Left ventricle myocardium inferior (tissue), 1 donor: Measurements from ENCODE around the gene OR2W3. TPM values are rescaled to one million over a fixed set of nuclear protein-coding genes. Genes with fewer than 3 reads are reported as not detected.

Experiments used
- DNase-seq: peaks from one replicate; pipeline ENCODE4 v3.0.0-alpha.2; 2020
- H3K27ac ChIP-seq: fragments of 200-600 bp; replicated peaks from 2 replicates; pipeline ENCODE4 v1.8.0; 2021
- H3K27me3 ChIP-seq: fragments of 200-600 bp; 2 replicates; pipeline ENCODE4 v1.8.0; 2021; ENCODE audit warnings: low read depth
- H3K36me3 ChIP-seq: fragments of 200-600 bp; 2 replicates; pipeline ENCODE4 v1.8.0; 2021
- H3K4me1 ChIP-seq: fragments of 200-600 bp; 2 replicates; pipeline ENCODE4 v1.8.0; 2021
- H3K4me3 ChIP-seq: fragments of 200-600 bp; 2 replicates; pipeline ENCODE4 v1.8.0; 2021; ENCODE audit warnings: mild to moderate bottlenecking, moderate library complexity
- H3K9me3 ChIP-seq: fragments of 200-600 bp; replicated peaks from 2 replicates; pipeline ENCODE4 v1.8.0; 2021
- intact Hi-C: fragments of 100-400 bp; cut with micrococcal nuclease; formaldehyde crosslinking; loops from one replicate; pipeline ENCODE4 v1.11.0; 2022
- total RNA-seq: library from RNA; stranded (reverse); fragmentation: NEBNext Ultra II Directional; extraction: Animal tissue kit (Norgen Biotek cat#: 25700); gene quantifications from one replicate; pipeline ENCODE4 v1.2.1, GENCODE V29; 2021
- TF ChIP-seq, protein P1 (sequence below): fragments of 200-600 bp; IDR thresholded peaks from 2 replicates; pipeline ENCODE4 v1.8.0; 2021; ENCODE audit warnings: antibody characterized with exemption, mild to moderate bottlenecking, borderline replicate concordance
- donor health status: DM: no; HTN: yes; CAD: no; lungs with severe emphysema.

The OR2W3 gene
- total RNA-seq, 1 donor from 2014 or later, result not detected

GRCh38 chr1:247919952-247920351 lies 24.6 kb downstream of the OR2W3 start, which contains the start of gene OR2T8:
TSS of gene OR2T8 (plus strand) at chr1:247920252. CDS start at chr1:247921018, 766 bp downstream.
- intact Hi-C loops, result no loop called here
- Histone ChIP-seq H3K4me3 (no peak within 1 kb of the TSS), H3K9me3 (no peaks in the 10 kb centered on the region), H3K27ac (no peak within 1 kb of the TSS), H3K36me3 (no peaks in the 10 kb centered on the region), H3K27me3 (peaks cover 3% of the 10 kb centered on the region), H3K4me1 (no peaks in the 10 kb centered on the region)
- no peak for DNase-seq
- TF ChIP-seq, protein P1, sequence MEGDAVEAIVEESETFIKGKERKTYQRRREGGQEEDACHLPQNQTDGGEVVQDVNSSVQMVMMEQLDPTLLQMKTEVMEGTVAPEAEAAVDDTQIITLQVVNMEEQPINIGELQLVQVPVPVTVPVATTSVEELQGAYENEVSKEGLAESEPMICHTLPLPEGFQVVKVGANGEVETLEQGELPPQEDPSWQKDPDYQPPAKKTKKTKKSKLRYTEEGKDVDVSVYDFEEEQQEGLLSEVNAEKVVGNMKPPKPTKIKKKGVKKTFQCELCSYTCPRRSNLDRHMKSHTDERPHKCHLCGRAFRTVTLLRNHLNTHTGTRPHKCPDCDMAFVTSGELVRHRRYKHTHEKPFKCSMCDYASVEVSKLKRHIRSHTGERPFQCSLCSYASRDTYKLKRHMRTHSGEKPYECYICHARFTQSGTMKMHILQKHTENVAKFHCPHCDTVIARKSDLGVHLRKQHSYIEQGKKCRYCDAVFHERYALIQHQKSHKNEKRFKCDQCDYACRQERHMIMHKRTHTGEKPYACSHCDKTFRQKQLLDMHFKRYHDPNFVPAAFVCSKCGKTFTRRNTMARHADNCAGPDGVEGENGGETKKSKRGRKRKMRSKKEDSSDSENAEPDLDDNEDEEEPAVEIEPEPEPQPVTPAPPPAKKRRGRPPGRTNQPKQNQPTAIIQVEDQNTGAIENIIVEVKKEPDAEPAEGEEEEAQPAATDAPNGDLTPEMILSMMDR, result no peak

GRCh38 chr1:247923941-247924340 lies 28.6 kb downstream of the OR2W3 start:
- Histone ChIP-seq H3K4me3 (no peak overlapping the region), H3K27me3 (no peaks in the 10 kb centered on the region), H3K4me1 (no peaks in the 10 kb centered on the region), H3K36me3 (no peaks in the 10 kb centered on the region), H3K27ac (no peak overlapping the region), H3K9me3 (no peaks in the 10 kb centered on the region)
- no peak for DNase-seq
- intact Hi-C loops, result no loop called here
- TF ChIP-seq, protein P1, result no peak

GRCh38 chr1:247924868-247925267 lies 29.5 kb downstream of the OR2W3 start, which contains the start of gene OR2AJ1:
TSS of gene OR2AJ1 (plus strand) at chr1:247924889. CDS start at chr1:247933769, 8,880 bp downstream.
- H3K9me3 ChIP-seq, result no peaks in the 10 kb centered on the region
- TF ChIP-seq, protein P1, result no peak

GRCh38 chr1:247933989-247934388 lies 38.6 kb downstream of the OR2W3 start:
- no peak for DNase-seq
- no peaks in the 10 kb centered on the region for H3K4me1 ChIP-seq
- intact Hi-C loops, result no loop called here
- TF ChIP-seq, protein P1, result no peak
- no peaks in the 10 kb centered on the region for H3K36me3 ChIP-seq
- H3K27me3 ChIP-seq, result peaks cover 19% of the 10 kb centered on the region
- no peak overlapping the region for H3K4me3 ChIP-seq
- no peak overlapping the region for H3K27ac ChIP-seq
- H3K9me3 ChIP-seq, result peaks cover 15% of the 10 kb centered on the region

More at GRCh38 chr1:247924868-247925267, 29.5 kb downstream of the OR2W3 start, which contains the start of gene OR2AJ1:
- H3K4me1 ChIP-seq, result no peaks in the 10 kb centered on the region
- H3K27me3 ChIP-seq, result no peaks in the 10 kb centered on the region
- H3K4me3 ChIP-seq, result no peak within 1 kb of the TSS
- no peak for DNase-seq
- intact Hi-C loops, result no loop called here
- H3K36me3 ChIP-seq, result no peaks in the 10 kb centered on the region
- H3K27ac ChIP-seq, result no peak within 1 kb of the TSS

GRCh38 chr1:247935781-247936180 lies 40.4 kb downstream of the OR2W3 start:
- no peak for DNase-seq
- peaks cover 19% of the 10 kb centered on the region for H3K27me3 ChIP-seq
- no peaks in the 10 kb centered on the region for H3K36me3 ChIP-seq
- no peak overlapping the region for H3K4me3 ChIP-seq
- TF ChIP-seq, protein P1, result no peak
- intact Hi-C loops, result no loop called here
- no peaks in the 10 kb centered on the region for H3K4me1 ChIP-seq
- H3K9me3 ChIP-seq, result peaks cover 15% of the 10 kb centered on the region
- H3K27ac ChIP-seq, result no peak overlapping the region
